Karpas-422 (cell line): Measurements from ENCODE around the gene EEFSEC. TPM values are rescaled to one million over a fixed set of nuclear protein-coding genes. Genes with fewer than 3 reads are reported as not detected.

ENCODE experiments used
- DNase-seq: peaks from one replicate; pipeline ENCODE4 v3.0.0-alpha.2; 2015
- H2AFZ ChIP-seq: fragments of 200-600 bp; sonication (generic); 2 replicates; pipeline ENCODE4 v1.6.1; 2014; ENCODE audit warnings: antibody characterized with exemption, low read length, mixed read lengths
- H3K27ac ChIP-seq: fragments of 200-600 bp; sonication (generic); 2 replicates; pipeline ENCODE4 v1.5.1; 2014; ENCODE audit warnings: mild to moderate bottlenecking, low read length, moderate library complexity
- H3K27me3 ChIP-seq: fragments of 200-600 bp; sonication (generic); 2 replicates; pipeline ENCODE4 v1.6.1; 2014; ENCODE audit warnings: low read length, mixed read lengths
- H3K36me3 ChIP-seq: fragments of 200-600 bp; sonication (generic); 2 replicates; pipeline ENCODE4 v1.6.1; 2014; ENCODE audit warnings: low read length, mixed read lengths; ENCODE audit not compliant: insufficient read depth
- H3K4me1 ChIP-seq: fragments of 200-600 bp; sonication (generic); 2 replicates; pipeline ENCODE4 v1.6.1; 2014; ENCODE audit warnings: mild to moderate bottlenecking, low read length, mixed read lengths
- H3K4me2 ChIP-seq: fragments of 200-600 bp; sonication (generic); 2 replicates; pipeline ENCODE4 v1.6.1; 2014; ENCODE audit warnings: low read length, low read depth, mild to moderate bottlenecking; ENCODE audit not compliant: poor library complexity, severe bottlenecking
- H3K4me3 ChIP-seq: fragments of 200-600 bp; sonication (generic); 2 replicates; pipeline ENCODE4 v1.5.1; 2014; ENCODE audit warnings: mild to moderate bottlenecking, antibody characterized with exemption, low read length, mixed read lengths
- H3K79me2 ChIP-seq: fragments of 200-600 bp; sonication (generic); 2 replicates; pipeline ENCODE4 v1.6.1; 2014; ENCODE audit warnings: mild to moderate bottlenecking, low read length, mixed read lengths
- H3K9ac ChIP-seq: fragments of 200-600 bp; sonication (generic); 2 replicates; pipeline ENCODE4 v1.6.0; 2014; ENCODE audit warnings: low read length
- H3K9me2 ChIP-seq: fragments of 200-600 bp; sonication (generic), shearing (Covaris generic); replicated peaks from 2 replicates; pipeline ENCODE4 v1.6.0; 2014; ENCODE audit warnings: mild to moderate bottlenecking, low read length, moderate library complexity; ENCODE audit not compliant: insufficient read depth
- H3K9me3 ChIP-seq: fragments of 300-700, 200-600 bp; sonication (generic); 2 replicates; pipeline ENCODE4 v1.6.1; 2014; ENCODE audit warnings: low read length, mixed read lengths
- H4K20me1 ChIP-seq: fragments of 200-600 bp; sonication (generic); 2 replicates; pipeline ENCODE4 v1.6.1; 2014; ENCODE audit warnings: mild to moderate bottlenecking, antibody characterized with exemption, low read length, low read depth; ENCODE audit not compliant: insufficient read depth
- total RNA-seq: library from RNA; depleted of rRNA; stranded (reverse); fragments of >200 nt; shearing (Covaris generic); gene quantifications from 2 replicates; pipeline ENCODE4 v1.2.3, GENCODE V29; 2014; ENCODE audit warnings: low replicate concordance

Gene EEFSEC
- total RNA-seq, 1 experiment from 2014 or later = 10.1 TPM

DNA sequence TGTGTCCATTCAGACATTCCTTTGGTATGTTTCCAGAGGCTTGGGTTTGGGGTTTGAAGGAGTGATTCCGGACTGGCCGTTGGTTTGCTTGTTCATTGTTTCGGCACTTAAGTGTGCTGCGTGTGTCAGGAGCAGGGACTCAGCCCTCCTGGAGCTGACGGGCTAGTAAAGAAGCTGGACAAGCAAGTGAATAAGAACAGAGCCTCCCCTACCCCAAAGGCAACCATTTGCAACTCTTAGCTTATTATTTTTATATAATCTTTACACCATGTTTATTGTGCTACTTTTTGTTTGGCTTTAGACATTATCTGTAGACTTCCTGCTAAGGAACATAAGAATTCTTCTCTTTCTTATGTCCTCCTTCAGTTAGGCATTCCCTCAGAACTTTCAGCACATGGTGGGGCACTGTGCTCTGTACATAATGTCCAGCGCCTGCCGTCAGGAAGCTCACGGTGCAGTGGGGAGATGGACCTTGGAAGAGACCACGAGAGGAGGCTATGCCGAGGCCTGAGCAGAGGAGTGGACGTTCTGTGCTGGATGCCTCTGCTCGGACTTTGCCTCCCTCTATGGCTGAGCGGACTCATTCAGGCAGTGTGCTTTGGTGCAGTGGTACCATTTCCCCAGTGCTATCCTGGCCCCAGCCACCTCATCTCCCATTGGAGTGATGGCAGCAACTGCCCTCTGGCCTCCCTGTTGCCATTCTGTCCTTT lies 65.4 kb downstream of the EEFSEC start:
- H3K27me3 ChIP-seq = no peaks in the 10 kb centered on the region

DNA sequence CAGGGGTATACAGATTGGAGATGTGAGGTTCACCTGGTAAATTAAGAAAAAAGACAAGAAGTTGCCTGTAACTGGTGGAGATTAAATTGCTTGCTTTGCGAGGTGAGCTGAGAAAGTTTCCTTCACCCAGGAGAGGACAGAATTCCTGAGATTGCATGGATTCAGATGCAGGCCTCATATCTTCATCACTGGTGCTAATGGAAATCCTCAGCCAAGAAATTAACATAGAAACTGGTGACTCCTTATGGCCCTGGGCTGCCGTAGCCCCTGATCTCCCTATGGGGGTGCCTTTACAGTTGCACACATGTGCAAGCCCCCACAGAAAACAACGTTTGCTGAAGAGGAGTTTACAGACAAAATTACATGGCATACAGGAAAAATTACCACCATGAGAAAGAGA lies 68.0 kb downstream of the EEFSEC start:
- H2AFZ ChIP-seq = no peak overlapping the region
- H3K9ac ChIP-seq = no peak overlapping the region
- no peak overlapping the region for H3K4me3 ChIP-seq
- H3K4me2 ChIP-seq = no peak overlapping the region
- DNase-seq = no peak
- H3K36me3 ChIP-seq = peaks cover 3% of the 10 kb centered on the region; the same call in 1 of the 2 replicates
- H3K79me2 ChIP-seq = peaks cover 19% of the 10 kb centered on the region; the same call in 1 of the 2 replicates
- no peaks in the 10 kb centered on the region for H3K27me3 ChIP-seq
- peaks cover 9% of the 10 kb centered on the region for H3K4me1 ChIP-seq
- no peaks in the 10 kb centered on the region for H4K20me1 ChIP-seq
- no peak overlapping the region for H3K27ac ChIP-seq
- H3K9me2 ChIP-seq = no peaks in the 10 kb centered on the region
- peaks cover 11% of the 10 kb centered on the region; the same call in 1 of the 2 replicates for H3K9me3 ChIP-seq

More for the DNA sequence above, 65.4 kb downstream of the EEFSEC start:
- Histone ChIP-seq H2AFZ (no peak overlapping the region), H3K4me2 (no peak overlapping the region), H3K4me1 (peaks cover 16% of the 10 kb centered on the region), H3K4me3 (no peak overlapping the region), H3K79me2 (peaks cover 25% of the 10 kb centered on the region), H3K9ac (no peak overlapping the region), H3K27ac (no peak overlapping the region), H3K36me3 (peaks cover 3% of the 10 kb centered on the region; the same call in 1 of the 2 replicates), H4K20me1 (no peaks in the 10 kb centered on the region), H3K9me3 (peaks cover 11% of the 10 kb centered on the region; the same call in 1 of the 2 replicates), H3K9me2 (no peaks in the 10 kb centered on the region)
- no peak for DNase-seq

DNA sequence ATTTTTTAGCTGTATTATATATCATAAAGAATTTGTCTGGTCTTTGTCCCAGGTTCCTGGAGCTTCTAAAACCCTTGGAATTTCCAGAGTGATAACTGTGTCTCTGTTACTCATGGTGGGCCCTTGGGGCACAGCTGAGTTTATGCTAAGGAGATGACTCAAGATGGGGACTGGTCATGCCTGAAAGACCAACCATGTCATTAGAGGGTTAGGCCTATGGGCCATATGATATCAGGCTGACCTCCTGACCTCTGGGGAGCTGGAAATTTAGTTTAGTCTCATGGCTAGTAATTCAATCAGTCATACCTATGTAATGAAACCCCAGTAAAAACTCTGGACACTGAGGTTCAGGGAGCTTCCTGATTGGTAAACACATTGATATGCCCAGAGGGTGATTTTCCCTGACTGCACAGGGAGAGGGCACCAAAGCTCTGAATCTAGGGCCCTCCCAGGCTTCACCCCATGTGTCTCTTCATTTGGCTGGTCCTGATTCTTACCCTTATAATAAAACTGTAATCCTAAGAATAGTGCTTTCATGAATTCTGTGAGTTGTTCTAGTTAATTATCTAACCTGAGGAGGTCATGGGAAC lies 69.6 kb downstream of the EEFSEC start:
- Histone ChIP-seq H4K20me1 (peaks cover 8% of the 10 kb centered on the region; the same call in 1 of the 2 replicates), H3K79me2 (peaks cover 24% of the 10 kb centered on the region)
- peak; percentile 50 for DNase-seq

GRCh38 chr3:128226186-128226725 lies 73.0 kb downstream of the EEFSEC start:
- H3K27me3 ChIP-seq = no peaks in the 10 kb centered on the region
- H4K20me1 ChIP-seq = peaks cover 13% of the 10 kb centered on the region; the same call in 1 of the 2 replicates
- DNase-seq = no peak
- peaks cover 37% of the 10 kb centered on the region for H3K79me2 ChIP-seq
- peaks cover 11% of the 10 kb centered on the region; the same call in 1 of the 2 replicates for H3K9me3 ChIP-seq
- no peaks in the 10 kb centered on the region for H3K9me2 ChIP-seq
- H3K4me2 ChIP-seq = no peak overlapping the region
- H2AFZ ChIP-seq = no peak overlapping the region
- H3K4me1 ChIP-seq = no peaks in the 10 kb centered on the region
- no peaks in the 10 kb centered on the region for H3K36me3 ChIP-seq
- no peak overlapping the region for H3K27ac ChIP-seq
- H3K4me3 ChIP-seq = no peak overlapping the region
- H3K9ac ChIP-seq = no peak overlapping the region

More for the DNA sequence above, 69.6 kb downstream of the EEFSEC start:
- Histone ChIP-seq H3K9me2 (no peaks in the 10 kb centered on the region), H3K4me2 (no peak overlapping the region), H3K4me1 (peaks cover under 1% of the 10 kb centered on the region; the same call in 1 of the 2 replicates), H3K9me3 (peaks cover 11% of the 10 kb centered on the region; the same call in 1 of the 2 replicates), H3K27ac (no peak overlapping the region), H3K27me3 (no peaks in the 10 kb centered on the region), H3K9ac (no peak overlapping the region), H3K4me3 (no peak overlapping the region), H2AFZ (no peak overlapping the region), H3K36me3 (peaks cover 3% of the 10 kb centered on the region; the same call in 1 of the 2 replicates)

GRCh38 chr3:128226795-128227395 lies 73.6 kb downstream of the EEFSEC start:
- Histone ChIP-seq H2AFZ (no peak overlapping the region), H3K79me2 (peaks cover 43% of the 10 kb centered on the region), H3K36me3 (no peaks in the 10 kb centered on the region), H3K9me2 (no peaks in the 10 kb centered on the region), H3K9ac (no peak overlapping the region), H3K27ac (no peak overlapping the region), H4K20me1 (peaks cover 13% of the 10 kb centered on the region; the same call in 1 of the 2 replicates), H3K4me1 (no peaks in the 10 kb centered on the region), H3K27me3 (no peaks in the 10 kb centered on the region), H3K4me2 (no peak overlapping the region), H3K9me3 (peaks cover 9% of the 10 kb centered on the region; the same call in 1 of the 2 replicates), H3K4me3 (no peak overlapping the region)
- DNase-seq = peak; percentile 73

DNA sequence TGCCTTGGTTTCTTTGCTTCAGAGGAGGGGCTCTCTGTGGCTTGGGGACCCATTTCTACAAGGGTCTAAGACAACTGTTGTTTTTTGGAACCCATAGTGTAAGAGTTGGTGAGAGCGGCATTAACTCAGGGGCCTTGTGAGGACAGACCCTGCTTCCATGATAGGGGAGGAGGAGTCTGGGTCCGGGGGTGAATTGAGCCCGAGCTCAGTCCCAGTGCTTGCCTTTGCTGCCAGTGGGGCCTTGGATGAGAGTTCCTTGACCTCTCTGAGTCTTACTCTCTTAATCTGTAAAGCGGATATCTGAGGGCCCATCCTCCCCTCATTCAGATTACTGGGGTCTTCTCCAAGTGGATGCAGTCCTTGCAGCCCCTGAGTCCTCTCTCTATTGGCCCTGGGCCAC lies 74.2 kb downstream of the EEFSEC start:
- Histone ChIP-seq H3K4me3 (no peak overlapping the region), H2AFZ (no peak overlapping the region), H3K9me3 (peaks cover 7% of the 10 kb centered on the region; the same call in 1 of the 2 replicates), H3K9me2 (no peaks in the 10 kb centered on the region), H3K36me3 (no peaks in the 10 kb centered on the region), H3K79me2 (peaks cover 45% of the 10 kb centered on the region), H3K4me2 (no peak overlapping the region), H3K27me3 (no peaks in the 10 kb centered on the region), H4K20me1 (peaks cover 13% of the 10 kb centered on the region; the same call in 1 of the 2 replicates), H3K9ac (no peak overlapping the region), H3K4me1 (no peaks in the 10 kb centered on the region), H3K27ac (no peak overlapping the region)
- DNase-seq = no peak

- no peaks in the 10 kb centered on the region for H3K4me1 ChIP-seq
- no peak overlapping the region for H3K4me2 ChIP-seq
- H3K79me2 ChIP-seq = peaks cover 47% of the 10 kb centered on the region
- no peak for DNase-seq
- no peak overlapping the region for H3K4me3 ChIP-seq
- no peak overlapping the region for H3K9ac ChIP-seq
- no peak overlapping the region for H2AFZ ChIP-seq
- no peaks in the 10 kb centered on the region for H3K9me2 ChIP-seq
- peaks cover 13% of the 10 kb centered on the region; the same call in 1 of the 2 replicates for H4K20me1 ChIP-seq
- H3K9me3 ChIP-seq = no peaks in the 10 kb centered on the region
- H3K36me3 ChIP-seq = no peaks in the 10 kb centered on the region
- H3K27me3 ChIP-seq = no peaks in the 10 kb centered on the region
- no peak overlapping the region for H3K27ac ChIP-seq
Observed at GRCh38 chr3:128228366-128228910, 75.2 kb downstream of the EEFSEC start.
